ENCODE data around the gene CCNB2.
A peak's percentile ranks its signal among the peaks of the same experiment; 100 is the strongest.
"Not testable (repeated sequence)": the region's sequence is repeated elsewhere in the genome, so short reads cannot be mapped to it uniquely, and the experiment has no call there.

Gene CCNB2

DNA sequence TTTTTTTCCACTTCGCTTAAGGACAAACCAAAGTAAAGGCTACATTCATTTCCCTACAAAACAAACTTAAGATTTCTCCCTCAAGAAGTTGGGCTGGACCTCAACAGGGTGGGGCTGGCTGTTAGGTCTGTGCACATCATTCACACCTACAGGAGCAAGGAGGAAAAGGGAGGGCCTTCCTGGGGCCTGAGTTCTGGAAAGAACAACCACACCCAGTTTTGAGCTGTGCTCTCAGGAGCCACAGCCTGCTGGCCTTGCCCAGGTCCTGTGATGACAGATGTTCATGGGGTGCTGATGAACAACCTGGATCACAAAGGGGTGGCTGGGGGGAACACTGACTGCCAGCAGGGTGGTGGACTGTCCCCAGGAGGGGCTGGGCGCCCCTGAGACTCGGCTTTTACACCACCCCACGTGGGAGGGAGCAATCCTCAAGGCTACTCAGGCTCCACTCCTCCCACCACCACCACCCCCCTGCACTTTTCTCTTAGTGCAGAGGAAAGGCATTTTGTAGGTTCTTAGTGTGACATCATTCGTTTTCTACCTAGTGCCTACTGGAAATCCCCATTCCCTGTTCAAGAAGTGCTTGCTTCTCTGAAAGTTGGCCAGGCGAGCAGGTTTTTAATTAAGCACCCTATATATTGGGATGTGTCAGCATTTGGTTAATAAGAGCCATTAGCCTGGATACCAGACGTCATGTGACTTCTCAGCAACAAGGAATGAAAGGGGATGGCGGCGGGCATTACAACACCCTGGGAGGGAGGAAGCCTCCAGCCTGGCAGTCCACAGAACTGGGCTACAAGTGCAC lies 35.7 kb downstream of the CCNB2 start:
- H3K4me2 ChIP-seq = peak overlapping the region in 2 of 11 experiments; percentile 9 to 23; a peak in 2 of 22 replicates
- H3K27ac ChIP-seq = peak overlapping the region in 2 of 11 experiments; percentile 6 to 20; a peak in 1 of 22 replicates
- H3K4me3 ChIP-seq = no peak overlapping the region
- no peak for TF ChIP-seq Cebpa-rat (IDR thresholded peaks at IDR 0.05)
- no peaks in the 10 kb centered on the region for H3K27me3 ChIP-seq
- H3K9me3 ChIP-seq (replicated peaks in 1 of 11) = no peaks in the 10 kb centered on the region
- H3K36me3 ChIP-seq = peaks cover 41 to 85% (median 58%) of the 10 kb centered on the region in 11 experiments
- H3K9ac ChIP-seq = peak overlapping the region in 2 of 11 experiments; percentile 7 to 25; a peak in 1 of 22 replicates
- peaks cover 0 to 25% (median 0%) of the 10 kb centered on the region in 10 experiments; a peak in 5 of 20 replicates for H3K4me1 ChIP-seq
- peaks cover 0 to 3% (median 0%) of the 10 kb centered on the region in 11 experiments; a peak in 1 of 22 replicates for H4K20me1 ChIP-seq

GRCh38 chr15:59143281-59143680 lies 38.3 kb downstream of the CCNB2 start:
- H3K9me3 ChIP-seq (replicated peaks in 1 of 11) = no peaks in the 10 kb centered on the region
- no peak overlapping the region for H3K4me3 ChIP-seq
- H3K27me3 ChIP-seq = no peaks in the 10 kb centered on the region
- H3K27ac ChIP-seq = no peak overlapping the region
- no peak overlapping the region for H3K9ac ChIP-seq
- TF ChIP-seq Cebpa-rat (IDR thresholded peaks at IDR 0.05) = no peak
- H3K4me1 ChIP-seq = peaks cover 0 to 14% (median 0%) of the 10 kb centered on the region in 10 experiments; a peak in 4 of 20 replicates
- H3K4me2 ChIP-seq = no peak overlapping the region
- no peaks in the 10 kb centered on the region for H4K20me1 ChIP-seq
- H3K36me3 ChIP-seq = peaks cover 14 to 82% (median 35%) of the 10 kb centered on the region in 11 experiments

DNA sequence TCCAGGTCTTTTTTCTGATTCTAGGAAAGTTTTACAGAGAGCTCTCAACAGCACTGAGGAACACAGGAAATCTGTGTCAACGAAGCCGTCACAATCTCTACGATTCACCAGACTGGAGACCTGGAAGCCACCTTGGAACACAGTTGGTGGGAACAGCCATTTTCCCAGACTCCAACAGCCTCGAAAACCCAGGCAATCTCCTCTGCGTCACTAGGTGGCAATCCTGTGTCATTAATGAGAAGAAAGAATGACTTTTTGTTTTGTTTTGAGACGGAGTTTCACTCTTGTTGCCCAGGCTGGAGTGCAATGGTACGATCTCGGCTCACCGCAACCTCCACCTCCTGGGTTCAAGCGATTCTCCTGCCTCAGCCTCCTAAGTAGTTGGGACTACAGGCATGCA lies 39.6 kb downstream of the CCNB2 start:
- peaks cover 6 to 86% (median 21%) of the 10 kb centered on the region in 11 experiments; a peak in 21 of 22 replicates for H3K36me3 ChIP-seq
- not testable (repeated sequence) for H3K9me3 ChIP-seq (replicated peaks in 1 of 11); H3K27ac ChIP-seq; H4K20me1 ChIP-seq; H3K27me3 ChIP-seq; H3K9ac ChIP-seq; H3K4me2 ChIP-seq; H3K4me3 ChIP-seq
- peaks cover 0 to 12% (median 0%) of the 10 kb centered on the region in 10 experiments; a peak in 4 of 20 replicates for H3K4me1 ChIP-seq

DNA sequence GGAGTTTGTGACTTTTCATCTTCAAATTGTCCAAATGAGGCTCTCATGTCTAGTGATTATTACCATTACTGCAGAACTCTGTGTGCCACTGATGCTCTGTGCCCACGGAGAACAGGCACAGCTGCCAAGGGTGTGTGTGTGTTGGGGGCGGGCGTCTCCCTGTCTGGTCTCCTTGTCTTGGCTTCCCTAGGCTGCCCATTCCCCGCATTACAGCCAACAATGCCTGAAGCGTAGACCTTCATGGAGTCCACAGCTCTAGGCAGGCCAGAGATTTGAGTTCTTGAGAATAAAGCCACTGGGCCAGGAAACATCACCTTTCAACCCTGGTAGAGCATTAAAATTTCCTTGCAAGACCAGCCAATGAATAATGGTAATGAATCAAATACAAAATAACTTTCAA lies 42.7 kb downstream of the CCNB2 start:
- Histone ChIP-seq H3K27me3 (no peaks in the 10 kb centered on the region), H3K9ac (no peak overlapping the region), H3K4me2 (no peak overlapping the region), H3K4me1 (no peaks in the 10 kb centered on the region), H3K27ac (no peak overlapping the region), H3K9me3 (replicated peaks in 1 of 11) (no peaks in the 10 kb centered on the region), H4K20me1 (no peaks in the 10 kb centered on the region), H3K36me3 (peaks cover 0 to 93% (median 10%) of the 10 kb centered on the region in 11 experiments; a peak in 10 of 22 replicates), H3K4me3 (no peak overlapping the region)
- no peak for TF ChIP-seq Cebpa-rat (IDR thresholded peaks at IDR 0.05)

DNA sequence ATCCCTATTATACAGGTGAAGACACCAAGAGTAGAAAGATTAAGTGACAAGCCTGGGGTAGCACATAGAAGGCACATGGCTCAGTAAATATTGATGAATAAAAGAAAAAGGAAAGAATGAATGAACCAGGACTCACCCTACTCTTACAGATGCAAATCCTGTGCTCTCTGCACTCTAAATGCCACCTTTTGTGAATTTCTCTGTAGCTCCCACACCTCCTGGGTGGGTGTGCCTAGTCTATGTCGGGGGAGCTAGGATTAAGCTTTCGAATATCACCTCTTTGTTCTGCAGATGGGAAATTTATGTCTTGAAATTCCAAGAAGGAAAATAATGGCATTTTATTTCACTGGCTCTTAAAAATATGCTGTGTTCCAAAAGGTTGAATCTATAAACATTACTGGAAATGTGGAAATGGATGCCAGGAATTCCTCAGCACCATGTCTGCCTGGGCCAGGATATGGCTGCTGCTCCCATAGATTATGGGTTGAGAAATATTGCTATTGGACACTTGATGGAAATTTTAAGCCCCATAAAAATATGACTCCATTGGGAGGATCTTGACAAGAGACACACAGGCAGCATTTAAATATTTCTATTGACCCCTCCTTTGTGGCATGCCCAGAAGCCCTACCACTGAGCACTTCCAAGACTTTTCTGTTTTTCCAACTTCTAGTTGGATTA lies 43.3 kb downstream of the CCNB2 start:
- H3K9me3 ChIP-seq (replicated peaks in 1 of 11) = no peaks in the 10 kb centered on the region
- H3K36me3 ChIP-seq = peaks cover 0 to 93% (median 7%) of the 10 kb centered on the region in 11 experiments; a peak in 10 of 22 replicates
- no peak overlapping the region for H3K4me3 ChIP-seq
- H3K27me3 ChIP-seq = no peaks in the 10 kb centered on the region
- no peak overlapping the region for H3K4me2 ChIP-seq
- H3K4me1 ChIP-seq = no peaks in the 10 kb centered on the region
- no peak overlapping the region for H3K9ac ChIP-seq
- no peak for TF ChIP-seq Cebpa-rat (IDR thresholded peaks at IDR 0.05)
- no peak overlapping the region for H3K27ac ChIP-seq
- no peaks in the 10 kb centered on the region for H4K20me1 ChIP-seq

- TF ChIP-seq Cebpa-rat (IDR thresholded peaks at IDR 0.05) = no peak
These were observed 45.2 kb downstream of the CCNB2 start for GRCh38 chr15:59150185-59150584.

DNA sequence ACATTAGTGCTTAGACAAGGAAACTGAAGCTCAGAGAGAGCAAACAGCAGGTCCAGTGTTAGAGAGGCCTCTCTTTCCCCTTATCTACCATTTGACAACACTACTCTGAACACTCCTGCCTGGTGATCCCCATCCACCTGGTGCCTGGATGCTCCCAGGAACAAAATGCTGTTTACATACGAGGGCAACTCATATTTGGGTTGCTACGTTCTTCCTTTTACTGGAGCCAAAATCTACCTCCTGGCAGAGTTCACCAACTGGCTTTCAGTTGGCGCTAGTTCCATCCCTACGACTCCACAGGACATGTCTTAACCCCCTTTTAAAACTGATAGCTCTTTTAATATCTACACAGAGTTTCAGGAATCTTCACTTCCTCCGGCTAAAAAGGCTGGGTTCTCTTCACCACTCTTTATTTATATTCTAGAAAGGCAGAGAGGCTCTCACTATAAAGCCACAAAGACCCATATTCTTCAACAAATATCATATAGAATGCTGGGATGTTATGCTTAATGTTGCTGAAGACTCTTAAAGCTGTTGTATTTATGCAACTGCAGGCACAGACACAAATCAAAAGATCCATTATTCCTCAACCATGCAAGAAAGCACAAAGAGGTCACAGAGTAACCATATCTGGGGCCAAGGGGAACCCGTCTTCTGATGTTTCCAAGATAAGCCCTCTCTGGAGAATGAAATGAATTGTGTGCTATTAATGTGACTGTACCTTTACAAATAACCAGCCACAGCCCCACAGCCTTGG lies 47.9 kb downstream of the CCNB2 start:
- no peak overlapping the region for H3K27ac ChIP-seq
- H4K20me1 ChIP-seq = no peaks in the 10 kb centered on the region
- H3K9me3 ChIP-seq (replicated peaks in 1 of 11) = no peaks in the 10 kb centered on the region
- no peak overlapping the region for H3K4me2 ChIP-seq
- H3K4me3 ChIP-seq = no peak overlapping the region
- no peak for TF ChIP-seq Cebpa-rat (IDR thresholded peaks at IDR 0.05)
- no peaks in the 10 kb centered on the region for H3K27me3 ChIP-seq
- no peaks in the 10 kb centered on the region for H3K4me1 ChIP-seq
- no peak overlapping the region for H3K9ac ChIP-seq
- H3K36me3 ChIP-seq = peaks cover 0 to 97% (median 0%) of the 10 kb centered on the region in 11 experiments; a peak in 5 of 22 replicates

More at GRCh38 chr15:59150185-59150584, 45.2 kb downstream of the CCNB2 start:
- Histone ChIP-seq H3K27me3 (no peaks in the 10 kb centered on the region), H3K4me3 (no peak overlapping the region), H3K9ac (no peak overlapping the region), H3K27ac (no peak overlapping the region), H3K36me3 (peaks cover 0 to 96% (median 6%) of the 10 kb centered on the region in 11 experiments; a peak in 6 of 22 replicates), H3K4me2 (no peak overlapping the region), H3K9me3 (replicated peaks in 1 of 11) (no peaks in the 10 kb centered on the region), H3K4me1 (no peaks in the 10 kb centered on the region), H4K20me1 (no peaks in the 10 kb centered on the region)

GRCh38 chr15:59153466-59153865 lies 48.5 kb downstream of the CCNB2 start:
- H3K36me3 ChIP-seq = peaks cover 0 to 97% (median 0%) of the 10 kb centered on the region in 11 experiments; a peak in 5 of 22 replicates
- no peak overlapping the region for H3K9ac ChIP-seq
- H3K4me1 ChIP-seq = no peaks in the 10 kb centered on the region
- no peak overlapping the region for H3K27ac ChIP-seq
- H3K4me3 ChIP-seq = no peak overlapping the region
- no peak for TF ChIP-seq Cebpa-rat (IDR thresholded peaks at IDR 0.05)
- H3K9me3 ChIP-seq (replicated peaks in 1 of 11) = no peaks in the 10 kb centered on the region
- no peaks in the 10 kb centered on the region for H4K20me1 ChIP-seq
- no peaks in the 10 kb centered on the region for H3K27me3 ChIP-seq
- no peak overlapping the region for H3K4me2 ChIP-seq

- Histone ChIP-seq H3K4me2 (no peak overlapping the region), H3K4me1 (peaks cover 0 to 3% (median 0%) of the 10 kb centered on the region in 10 experiments; a peak in 1 of 20 replicates), H3K4me3 (no peak overlapping the region), H3K9me3 (replicated peaks in 1 of 11) (no peaks in the 10 kb centered on the region), H3K27me3 (no peaks in the 10 kb centered on the region), H3K36me3 (peaks cover 0 to 97% (median 0%) of the 10 kb centered on the region in 11 experiments; a peak in 5 of 22 replicates), H3K27ac (no peak overlapping the region), H4K20me1 (no peaks in the 10 kb centered on the region), H3K9ac (no peak overlapping the region)
- no peak for TF ChIP-seq Cebpa-rat (IDR thresholded peaks at IDR 0.05)
These were observed 49.3 kb downstream of the CCNB2 start for GRCh38 chr15:59154243-59154642.

Data from BLaER1 treated with 17β-estradiol and CSF1 and Interleukin-3, amounts not matched to agents 10 nM and 100 nM (cell line).